AG20443 (cell line): ENCODE results near the gene MAP1B.

Source experiments
- DNase-seq: peaks from one replicate; pipeline ENCODE4 v3.0.0; 2012; ENCODE audit warnings: low spot score, mixed read lengths

Gene MAP1B

GRCh38 chr5:72133212-72133990 lies 26.1 kb downstream of the MAP1B start:
- DNase-seq: no peak

DNA sequence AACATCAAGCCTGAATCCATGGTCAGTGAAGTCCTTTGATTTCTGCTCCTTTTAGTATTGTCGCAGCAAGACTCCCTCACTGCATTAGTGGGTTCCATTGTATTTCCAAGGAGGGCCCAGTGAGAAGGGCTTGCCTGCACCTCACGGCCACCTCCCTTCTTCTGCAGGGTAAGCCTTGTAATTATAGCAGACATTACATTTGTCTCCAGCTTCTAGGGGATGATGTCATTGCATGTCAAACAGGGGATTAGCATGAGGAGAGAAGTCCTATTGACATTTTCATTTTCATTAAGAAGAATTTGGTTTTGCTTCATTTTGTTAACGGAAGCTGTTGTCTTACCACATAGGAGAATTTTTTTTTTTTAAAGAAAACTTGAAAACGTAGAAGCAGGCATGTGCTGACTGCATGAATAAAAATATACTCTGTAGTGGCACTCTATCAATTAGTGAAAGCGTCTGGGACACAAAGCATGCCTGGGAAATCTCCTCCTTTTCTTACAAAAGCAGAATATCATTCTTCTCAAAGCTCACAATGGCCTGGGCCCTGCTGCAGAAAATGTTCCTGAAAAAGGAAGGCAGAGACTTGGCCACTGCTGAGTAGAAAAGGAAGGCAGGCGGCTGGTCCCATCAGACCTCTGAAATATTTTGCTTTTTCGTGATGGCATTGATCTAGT lies 27.1 kb downstream of the MAP1B start:
- DNase-seq: no peak

- DNase-seq: no peak
Observed at GRCh38 chr5:72137826-72138409, 30.6 kb downstream of the MAP1B start.

DNA sequence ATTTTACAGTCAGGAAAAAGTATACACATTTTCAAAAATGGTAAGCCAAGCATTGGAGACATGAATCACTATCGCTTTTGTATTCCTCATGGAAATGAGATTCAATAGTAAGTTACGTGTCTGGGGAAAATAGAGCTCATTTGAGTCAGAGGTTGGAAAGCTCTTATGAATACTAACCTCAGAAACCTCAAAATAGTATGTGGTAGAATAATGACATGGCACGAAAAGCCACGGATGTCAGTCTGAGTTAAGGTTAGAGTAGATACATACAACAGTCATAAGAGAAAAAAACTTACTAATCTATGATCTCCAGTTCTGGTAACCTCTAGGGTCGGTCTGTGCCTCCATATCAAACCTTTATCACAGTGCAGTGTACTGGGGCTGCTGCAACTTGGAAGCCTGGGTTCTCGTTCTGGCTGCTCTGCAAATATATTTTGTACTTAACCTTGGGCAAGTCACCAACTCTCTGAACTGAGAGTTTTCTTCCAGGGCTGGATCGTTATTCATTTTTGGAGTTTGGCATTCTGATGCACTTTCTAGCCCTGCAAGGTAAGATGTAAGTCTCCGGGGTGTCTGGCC lies 31.8 kb downstream of the MAP1B start:
- DNase-seq: peak; percentile 61

GRCh38 chr5:72140711-72141110 lies 33.4 kb downstream of the MAP1B start:
- DNase-seq: no peak

GRCh38 chr5:72141440-72142355 lies 34.4 kb downstream of the MAP1B start:
- peak; percentile 76 for DNase-seq

GRCh38 chr5:72144762-72145161 lies 37.5 kb downstream of the MAP1B start:
- DNase-seq: no peak

DNA sequence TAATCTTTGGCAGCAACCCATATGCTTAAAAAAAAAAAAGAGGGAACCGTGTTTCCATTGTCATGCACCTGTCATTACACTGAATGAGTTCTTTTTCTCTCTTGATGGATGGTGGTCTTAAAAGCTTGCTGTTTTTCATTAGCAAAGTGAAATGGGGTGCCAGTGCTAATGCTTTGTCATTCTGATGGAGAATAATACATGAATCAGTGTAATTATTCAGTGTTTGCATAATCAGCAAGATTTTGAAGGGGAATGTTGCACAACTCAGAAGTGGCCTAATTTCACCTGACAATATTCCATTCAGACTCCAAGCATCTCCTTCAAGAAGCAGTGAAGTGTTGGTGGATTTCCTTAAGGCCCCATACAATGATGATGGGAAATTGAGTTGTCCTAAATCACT lies 38.1 kb downstream of the MAP1B start:
- DNase-seq: no peak

- DNase-seq: no peak
Observed at GRCh38 chr5:72146056-72146455, 38.8 kb downstream of the MAP1B start.

- no peak for DNase-seq
Observed at GRCh38 chr5:72147569-72147968, 40.3 kb downstream of the MAP1B start.

- DNase-seq: no peak
Observed at GRCh38 chr5:72149742-72150141, 42.5 kb downstream of the MAP1B start.

DNA sequence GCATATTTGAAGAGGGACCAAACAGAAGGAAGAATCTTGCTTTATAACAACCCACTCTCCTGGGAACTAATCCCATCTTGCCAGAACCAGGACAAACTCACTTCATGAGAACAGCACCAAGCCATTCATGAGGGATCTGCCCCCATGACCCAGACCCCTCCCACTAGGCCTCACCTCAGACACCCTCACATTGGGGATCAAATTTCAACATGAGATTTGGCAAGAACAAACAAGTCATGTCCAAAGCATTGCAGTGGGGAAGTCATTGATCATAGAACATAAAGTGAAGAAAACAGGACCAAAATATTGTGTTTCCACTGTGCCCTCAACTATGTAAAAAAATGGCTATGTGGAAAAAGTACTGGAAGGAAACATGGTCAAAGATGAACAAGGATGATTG lies 43.9 kb downstream of the MAP1B start:
- no peak for DNase-seq

DNA sequence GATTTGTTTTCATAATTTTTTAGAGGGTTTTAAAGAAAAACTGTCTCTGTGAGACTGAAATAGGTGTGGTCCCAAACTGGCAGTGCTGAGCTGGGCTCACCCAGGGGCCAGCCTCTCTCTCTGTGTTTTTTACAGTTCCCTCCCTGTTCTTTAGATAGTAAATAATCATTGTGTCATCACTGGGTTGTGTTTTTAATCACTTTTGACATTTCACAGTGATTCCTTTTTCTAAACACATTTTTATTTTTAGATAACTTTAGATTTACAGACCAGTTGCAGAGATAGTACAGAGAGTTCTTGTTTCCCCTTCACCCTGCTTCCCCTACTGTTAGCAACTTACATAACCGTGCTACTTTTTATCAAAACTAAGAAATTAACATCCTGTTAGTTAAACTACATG lies 44.4 kb downstream of the MAP1B start:
- no peak for DNase-seq

DNA sequence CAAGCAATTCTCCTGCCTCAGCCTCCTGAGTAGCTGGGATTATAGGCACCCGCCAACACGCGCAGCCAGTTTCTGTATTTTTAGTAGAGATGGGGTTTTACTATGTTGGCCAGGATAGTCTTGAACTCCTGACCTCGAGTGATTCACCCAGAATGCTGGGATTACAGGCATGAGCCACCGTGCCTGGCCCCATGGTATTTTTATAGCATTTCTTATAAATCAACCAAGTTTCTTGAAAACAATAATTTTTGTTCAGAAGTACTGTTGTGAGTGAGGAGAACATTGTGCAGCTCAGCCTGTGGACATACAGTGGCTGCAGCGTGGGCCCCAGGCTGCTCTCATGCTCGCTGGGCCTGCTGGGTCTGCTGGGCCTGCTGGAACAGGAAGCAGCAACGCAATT lies 45.3 kb downstream of the MAP1B start:
- no peak for DNase-seq

- no peak for DNase-seq
Observed at GRCh38 chr5:72153551-72153950, 46.3 kb downstream of the MAP1B start.

GRCh38 chr5:72154076-72154756 lies 46.9 kb downstream of the MAP1B start:
- no peak for DNase-seq

DNA sequence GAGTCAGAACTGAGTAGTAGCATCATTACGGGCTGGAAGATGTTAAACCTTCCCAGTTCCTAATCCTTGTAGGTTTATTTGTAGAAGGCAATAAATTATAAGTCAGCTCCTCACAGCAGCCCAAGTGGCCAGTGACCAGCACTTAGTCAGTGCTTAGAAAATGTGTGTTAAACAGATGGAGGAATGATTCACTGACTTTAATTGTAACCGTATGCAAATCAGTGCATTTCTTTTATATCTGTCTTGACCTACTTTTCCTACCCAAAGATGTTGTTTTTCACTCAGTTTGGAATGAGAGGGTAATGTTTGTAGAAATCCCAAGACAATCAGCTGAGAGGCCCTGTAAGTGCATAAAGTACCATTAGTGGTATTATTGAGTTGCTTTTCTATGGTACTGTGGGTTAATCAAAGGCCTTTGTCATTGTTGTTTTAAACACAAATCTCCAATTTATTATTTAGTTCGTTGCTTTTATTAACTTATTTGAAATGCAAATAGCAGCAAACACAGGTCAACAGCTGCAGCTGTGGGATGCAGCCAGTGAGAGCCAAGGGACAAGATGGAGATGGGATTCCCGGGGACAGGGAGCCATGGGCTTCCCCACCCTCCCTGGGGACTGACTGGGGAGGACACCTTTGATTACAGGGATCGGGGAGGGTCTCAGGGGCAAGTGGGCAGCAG lies 49.8 kb downstream of the MAP1B start:
- DNase-seq: peak; percentile 80

DNA sequence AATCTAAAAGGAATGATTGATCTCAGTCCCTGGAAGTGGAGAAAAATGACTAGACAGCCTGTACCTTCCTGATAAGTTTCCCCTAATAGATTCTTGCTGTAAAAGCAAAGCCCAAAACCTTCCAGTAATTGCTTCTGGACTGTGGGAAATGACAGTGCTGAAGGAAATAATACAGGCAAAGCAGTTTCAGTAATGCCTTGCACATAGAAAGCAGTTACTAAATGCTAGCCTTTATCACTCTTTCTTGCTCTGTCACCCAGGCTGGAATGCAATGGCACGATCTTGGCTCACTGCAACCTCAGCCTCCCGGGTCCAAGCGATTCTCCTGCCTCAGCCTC lies 50.3 kb downstream of the MAP1B start:
- no peak for DNase-seq

GRCh38 chr5:72159501-72159911 lies 52.2 kb downstream of the MAP1B start:
- DNase-seq: no peak

DNA sequence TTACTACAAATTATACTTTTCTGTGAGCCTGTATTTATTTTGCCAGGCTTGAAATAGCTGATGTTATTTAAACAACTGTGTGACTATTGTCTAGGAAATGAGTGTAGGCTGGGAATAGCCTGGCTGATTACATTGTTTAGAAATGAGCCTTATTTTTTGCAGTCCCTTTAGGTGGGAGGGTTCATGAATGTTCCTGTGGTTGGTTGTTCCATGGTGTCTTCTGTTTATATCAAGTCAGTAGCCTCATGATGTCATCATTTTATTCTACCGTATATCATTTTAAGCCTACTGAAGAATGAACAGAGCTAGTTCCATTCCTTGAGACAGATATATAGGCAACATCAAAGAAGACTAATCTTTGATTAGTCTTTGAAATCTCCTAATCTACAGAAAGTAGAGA lies 53.1 kb downstream of the MAP1B start:
- DNase-seq: peak; percentile 41

DNA sequence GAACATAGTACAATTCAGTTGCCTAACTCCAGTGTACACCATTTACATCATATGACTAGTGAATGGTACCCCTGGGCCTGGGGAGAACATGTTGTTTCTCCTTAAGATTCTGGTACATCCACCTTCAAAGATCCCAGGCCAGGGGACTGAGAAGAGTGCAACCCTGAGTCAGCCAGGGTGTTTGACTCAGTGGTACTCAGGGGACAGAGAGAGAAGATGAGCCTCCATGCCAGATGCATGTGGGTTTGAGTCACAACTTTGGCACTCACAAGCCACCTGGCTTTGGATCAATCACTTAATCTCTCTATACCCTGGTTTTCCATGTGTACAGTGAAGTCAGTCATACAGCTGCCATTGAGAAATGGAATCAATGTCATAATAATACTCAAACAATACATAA lies 53.7 kb downstream of the MAP1B start:
- no peak for DNase-seq
